HFFc6 (cell line): ENCODE results near the gene CTDSPL2. TPM values are rescaled to one million over a fixed set of nuclear protein-coding genes. Genes with fewer than 3 reads are reported as not detected.

ENCODE experiments used
- DNase-seq: peaks from one replicate; pipeline ENCODE4 v3.0.0-alpha.2; 2018
- H3K27ac Mint-ChIP-seq: 2 replicates; pipeline ENCODE4 v1.8.0; 2020; ENCODE audit warnings: mild to moderate bottlenecking, mixed read lengths
- H3K27me3 Mint-ChIP-seq: 2 replicates; pipeline ENCODE4 v1.8.0; 2021; ENCODE audit warnings: mild to moderate bottlenecking, moderate library complexity, mixed read lengths; ENCODE audit not compliant: insufficient read depth
- H3K36me3 Mint-ChIP-seq: 2 replicates; pipeline ENCODE4 v1.8.0; 2021; ENCODE audit warnings: low read depth, mixed read lengths
- H3K4me1 Mint-ChIP-seq: 2 replicates; pipeline ENCODE4 v1.8.0; 2020; ENCODE audit warnings: low read depth, mixed read lengths
- H3K4me3 Mint-ChIP-seq: 2 replicates; pipeline ENCODE4 v1.8.0; 2020; ENCODE audit warnings: mild to moderate bottlenecking, moderate library complexity, mixed read lengths
- H3K9me3 Mint-ChIP-seq: 2 replicates; pipeline ENCODE4 v1.8.0; 2020; ENCODE audit warnings: mild to moderate bottlenecking, mixed read lengths
- total RNA-seq, 6 experiments: library from RNA; stranded (reverse); fragmentation: NEBNext Ultra II Directional; extraction: Animal tissue kit (Norgen Biotek cat#: 25700); gene quantifications; 2 replicates in 1 of 6; 3 replicates in 5 of 6; pipeline ENCODE4 v1.2.3, GENCODE V29; 2021
- TF ChIP-seq, protein P1 (sequence below): fragments of 200-600 bp; sonication (generic); IDR thresholded peaks from 2 replicates; pipeline ENCODE4 v1.5.0; 2021; ENCODE audit warnings: antibody characterized with exemption, mild to moderate bottlenecking

Gene CTDSPL2
- total RNA-seq, 6 experiments from 2014 or later, result 19.8 to 32.7 (median 30.6) TPM

DNA sequence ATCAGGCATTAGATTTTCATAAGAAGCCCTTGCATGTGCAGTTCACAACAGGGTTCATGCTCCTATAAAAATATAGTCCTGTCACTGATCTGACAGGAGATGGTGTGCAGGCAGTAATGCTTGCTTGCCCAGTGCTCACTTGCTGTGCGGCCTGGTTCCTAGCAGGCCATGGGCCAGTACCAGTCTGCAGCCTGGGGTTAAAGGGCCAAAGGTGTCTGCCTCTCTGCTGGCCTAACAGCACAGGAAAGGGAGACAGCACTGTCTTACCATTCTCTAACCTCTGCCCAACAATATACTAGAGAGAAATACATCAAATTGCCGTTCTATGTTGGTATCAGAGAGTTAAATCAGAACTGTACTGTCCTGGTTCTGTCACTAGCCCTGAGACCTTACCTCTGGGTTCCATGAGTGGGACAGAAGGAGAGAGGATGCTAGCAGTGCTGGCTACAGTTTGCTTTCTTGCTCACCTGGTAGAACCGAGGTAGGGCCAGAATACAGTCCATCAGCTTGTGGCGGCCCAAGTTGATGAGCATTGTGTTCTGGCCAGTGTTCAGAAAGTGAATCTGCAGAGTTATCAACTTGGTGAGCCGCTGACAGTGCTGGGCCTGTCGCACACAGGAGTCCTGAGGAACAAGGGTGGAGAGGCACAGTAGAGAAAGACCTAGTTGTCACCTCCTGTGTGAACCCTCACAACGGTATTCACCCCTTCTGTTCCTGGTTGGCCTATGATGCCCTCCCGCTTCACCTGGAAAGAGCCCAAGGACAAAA, 138.1 kb downstream of the CTDSPL2 start:
- Mint-ChIP-seq H3K9me3 (no peaks in the 10 kb centered on the region), H3K36me3 (peaks cover 59% of the 10 kb centered on the region)

DNA sequence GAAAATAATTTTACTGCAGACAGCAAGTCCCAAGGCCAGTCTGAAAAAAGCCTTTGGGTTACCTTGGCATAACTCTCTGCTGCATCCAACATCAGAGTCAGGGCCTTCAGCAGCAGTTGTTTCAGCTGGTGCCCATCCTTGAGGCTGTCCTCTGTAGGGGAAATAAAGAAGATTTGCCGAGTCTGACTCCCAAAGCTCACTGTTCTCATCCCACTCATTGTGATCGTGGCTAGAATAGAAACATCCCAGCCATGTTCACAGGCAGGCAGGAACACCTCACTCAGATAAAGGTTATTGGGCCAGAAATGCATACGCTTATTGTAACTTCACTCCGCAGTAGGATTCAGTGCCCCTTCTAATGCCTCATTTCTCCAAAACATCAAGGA, 138.7 kb downstream of the CTDSPL2 start:
- TF ChIP-seq, protein P1, sequence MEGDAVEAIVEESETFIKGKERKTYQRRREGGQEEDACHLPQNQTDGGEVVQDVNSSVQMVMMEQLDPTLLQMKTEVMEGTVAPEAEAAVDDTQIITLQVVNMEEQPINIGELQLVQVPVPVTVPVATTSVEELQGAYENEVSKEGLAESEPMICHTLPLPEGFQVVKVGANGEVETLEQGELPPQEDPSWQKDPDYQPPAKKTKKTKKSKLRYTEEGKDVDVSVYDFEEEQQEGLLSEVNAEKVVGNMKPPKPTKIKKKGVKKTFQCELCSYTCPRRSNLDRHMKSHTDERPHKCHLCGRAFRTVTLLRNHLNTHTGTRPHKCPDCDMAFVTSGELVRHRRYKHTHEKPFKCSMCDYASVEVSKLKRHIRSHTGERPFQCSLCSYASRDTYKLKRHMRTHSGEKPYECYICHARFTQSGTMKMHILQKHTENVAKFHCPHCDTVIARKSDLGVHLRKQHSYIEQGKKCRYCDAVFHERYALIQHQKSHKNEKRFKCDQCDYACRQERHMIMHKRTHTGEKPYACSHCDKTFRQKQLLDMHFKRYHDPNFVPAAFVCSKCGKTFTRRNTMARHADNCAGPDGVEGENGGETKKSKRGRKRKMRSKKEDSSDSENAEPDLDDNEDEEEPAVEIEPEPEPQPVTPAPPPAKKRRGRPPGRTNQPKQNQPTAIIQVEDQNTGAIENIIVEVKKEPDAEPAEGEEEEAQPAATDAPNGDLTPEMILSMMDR, result no peak
- DNase-seq, result no peak
- no peaks in the 10 kb centered on the region for H3K9me3 Mint-ChIP-seq
- peaks cover 8% of the 10 kb centered on the region for H3K4me1 Mint-ChIP-seq
- H3K4me3 Mint-ChIP-seq, result no peak overlapping the region
- H3K27ac Mint-ChIP-seq, result no peak overlapping the region
- no peaks in the 10 kb centered on the region; the same call in none of the 2 replicates for H3K27me3 Mint-ChIP-seq
- peaks cover 54% of the 10 kb centered on the region for H3K36me3 Mint-ChIP-seq

More for the DNA sequence above, 138.1 kb downstream of the CTDSPL2 start:
- DNase-seq, result no peak
- TF ChIP-seq, protein P1, result no peak
- H3K27ac Mint-ChIP-seq, result no peak overlapping the region
- H3K27me3 Mint-ChIP-seq, result no peaks in the 10 kb centered on the region; the same call in none of the 2 replicates
- H3K4me3 Mint-ChIP-seq, result no peak overlapping the region
- peaks cover 8% of the 10 kb centered on the region for H3K4me1 Mint-ChIP-seq

DNA sequence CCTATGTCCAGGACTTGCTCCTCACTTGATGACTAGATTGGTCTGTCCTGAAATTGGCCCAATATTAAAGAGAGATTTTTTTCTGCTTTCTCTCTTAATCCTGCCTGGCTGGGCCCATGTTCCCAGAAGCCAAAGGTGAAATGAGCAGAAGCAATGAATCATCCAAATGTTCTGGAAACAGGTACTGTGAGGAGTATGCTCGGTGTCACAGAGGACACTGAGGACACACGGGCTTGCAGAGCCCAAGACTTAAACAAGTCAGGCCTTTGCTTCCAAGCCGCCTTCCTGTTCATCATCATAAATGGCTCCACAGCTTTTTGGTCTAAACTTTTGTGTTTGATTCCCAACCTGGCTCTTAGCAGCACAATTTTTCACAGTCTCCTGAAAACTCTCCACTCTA, 140.9 kb downstream of the CTDSPL2 start:
- H3K4me3 Mint-ChIP-seq, result no peak overlapping the region
- TF ChIP-seq, protein P1, result no peak
- peak overlapping the region; percentile 33 for H3K27ac Mint-ChIP-seq
- H3K9me3 Mint-ChIP-seq, result no peaks in the 10 kb centered on the region
- H3K36me3 Mint-ChIP-seq, result peaks cover 41% of the 10 kb centered on the region
- H3K4me1 Mint-ChIP-seq, result peaks cover 8% of the 10 kb centered on the region
- H3K27me3 Mint-ChIP-seq, result no peaks in the 10 kb centered on the region; the same call in none of the 2 replicates
- DNase-seq, result no peak

DNA sequence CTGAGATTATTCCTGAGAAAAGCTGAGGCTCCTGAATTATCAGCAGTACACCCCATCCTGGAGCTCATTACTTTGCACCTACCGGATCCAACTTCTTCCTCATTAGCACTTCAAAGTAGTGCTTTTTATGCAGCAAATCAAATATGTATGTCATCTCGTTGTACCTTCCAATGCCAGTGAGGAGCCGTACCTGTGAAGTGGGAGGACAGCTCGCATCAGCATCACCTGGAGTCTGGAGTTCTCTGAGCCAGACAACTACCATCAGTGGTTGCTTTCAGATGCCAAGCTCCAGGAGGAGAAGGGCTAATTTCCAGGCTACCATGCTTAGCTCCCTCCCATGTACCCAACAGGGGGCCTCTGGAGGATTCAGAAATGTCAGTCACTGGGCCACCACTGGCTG, 141.9 kb downstream of the CTDSPL2 start:
- H3K36me3 Mint-ChIP-seq, result peaks cover 31% of the 10 kb centered on the region

DNA sequence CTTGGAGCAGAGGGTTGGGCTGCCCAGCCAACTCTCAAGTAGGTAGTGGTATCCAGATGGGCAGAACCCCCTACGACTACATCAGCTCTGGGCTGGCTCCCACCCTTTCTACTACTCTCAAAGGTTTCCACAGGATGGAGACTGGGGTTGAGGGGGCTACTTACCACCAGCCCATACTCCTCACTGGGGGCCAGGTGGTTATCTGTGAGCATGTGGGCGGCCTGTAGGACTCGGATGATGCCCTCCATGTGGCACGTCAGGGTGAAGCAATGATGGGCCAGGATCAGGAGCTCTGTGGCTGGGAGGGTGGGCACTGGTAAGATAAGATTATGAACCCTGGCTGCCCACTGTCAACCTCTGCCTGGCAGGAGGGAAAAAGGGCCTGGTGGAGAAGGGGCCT, 142.9 kb downstream of the CTDSPL2 start:
- DNase-seq, result no peak
- no peak overlapping the region for H3K4me3 Mint-ChIP-seq
- peaks cover 8% of the 10 kb centered on the region for H3K4me1 Mint-ChIP-seq
- H3K36me3 Mint-ChIP-seq, result peaks cover 20% of the 10 kb centered on the region
- TF ChIP-seq, protein P1, result no peak
- no peaks in the 10 kb centered on the region; the same call in 1 of the 2 replicates for H3K27me3 Mint-ChIP-seq
- no peaks in the 10 kb centered on the region for H3K9me3 Mint-ChIP-seq
- H3K27ac Mint-ChIP-seq, result no peak overlapping the region

More for the DNA sequence above, 141.9 kb downstream of the CTDSPL2 start:
- Mint-ChIP-seq H3K27me3 (no peaks in the 10 kb centered on the region; the same call in 1 of the 2 replicates), H3K9me3 (no peaks in the 10 kb centered on the region), H3K4me3 (no peak overlapping the region), H3K4me1 (peaks cover 8% of the 10 kb centered on the region), H3K27ac (no peak overlapping the region; the same call in 1 of the 2 replicates)
- TF ChIP-seq, protein P1, result no peak
- DNase-seq, result no peak
